Measurements from ENCODE around the gene YBEY.

The YBEY gene

DNA sequence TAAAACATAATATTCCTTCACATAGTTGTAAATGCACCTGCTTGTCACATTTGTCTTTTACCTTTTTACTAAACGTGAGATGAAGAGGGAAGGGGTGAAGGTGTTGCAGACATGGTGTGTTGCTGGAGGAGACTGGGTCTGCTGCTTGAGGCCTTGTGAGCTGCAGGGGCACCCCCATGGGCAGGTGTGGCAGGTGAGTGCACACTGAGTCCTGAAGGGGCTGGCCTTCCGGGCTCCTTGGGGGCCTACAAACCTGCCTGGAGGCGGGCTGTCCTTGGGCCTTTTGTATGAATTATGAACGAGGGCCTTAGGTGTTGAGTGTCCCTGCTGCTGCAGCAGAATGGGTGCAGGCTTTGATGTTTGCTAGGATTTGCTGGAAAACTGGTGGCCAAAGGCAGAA is 41.6 kb downstream of the YBEY start:
- DNase-seq (ENCODE audit: low read depth) = no peak

DNA sequence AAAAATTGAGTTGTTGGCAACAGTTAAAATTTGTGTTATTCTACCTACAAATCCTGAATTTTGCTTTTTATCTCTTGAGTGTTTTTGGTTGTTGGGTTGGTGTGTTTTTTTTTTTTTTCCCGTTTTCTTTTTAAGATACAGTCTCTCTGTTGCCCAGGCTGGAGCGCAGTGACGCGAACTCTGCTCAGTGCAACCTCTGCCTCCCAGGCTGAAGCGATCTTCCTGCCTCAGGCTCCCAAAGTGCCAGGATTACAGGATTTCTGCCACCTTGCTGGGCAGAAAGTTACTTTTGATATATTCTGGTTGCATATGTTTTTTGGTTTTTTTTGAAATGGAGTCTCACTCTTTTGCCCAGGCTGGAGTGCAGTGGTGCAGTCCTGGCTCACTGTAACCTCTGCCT is 42.0 kb downstream of the YBEY start:
- DNase-seq (ENCODE audit: low read depth) = no peak

DNA sequence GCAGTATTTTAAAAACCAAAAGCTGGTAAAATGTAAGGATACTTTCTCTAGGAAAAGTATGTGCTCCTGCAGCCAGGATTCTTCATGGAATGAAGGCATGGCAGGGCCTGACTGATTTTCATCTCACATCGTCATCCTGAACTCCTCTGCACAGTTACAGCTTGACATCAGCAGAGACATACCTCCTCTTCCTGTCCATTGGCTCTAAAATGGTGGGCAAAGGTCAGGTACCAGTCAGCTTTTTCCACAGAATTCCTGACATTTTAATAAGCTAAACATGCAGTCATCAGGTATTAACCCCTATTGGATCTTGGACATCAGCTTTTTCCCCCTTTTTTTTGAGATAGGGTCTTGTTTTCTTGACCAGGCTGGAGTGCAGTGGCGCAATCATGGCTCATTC is 43.7 kb downstream of the YBEY start:
- DNase-seq (ENCODE audit: low read depth) = no peak

DNA sequence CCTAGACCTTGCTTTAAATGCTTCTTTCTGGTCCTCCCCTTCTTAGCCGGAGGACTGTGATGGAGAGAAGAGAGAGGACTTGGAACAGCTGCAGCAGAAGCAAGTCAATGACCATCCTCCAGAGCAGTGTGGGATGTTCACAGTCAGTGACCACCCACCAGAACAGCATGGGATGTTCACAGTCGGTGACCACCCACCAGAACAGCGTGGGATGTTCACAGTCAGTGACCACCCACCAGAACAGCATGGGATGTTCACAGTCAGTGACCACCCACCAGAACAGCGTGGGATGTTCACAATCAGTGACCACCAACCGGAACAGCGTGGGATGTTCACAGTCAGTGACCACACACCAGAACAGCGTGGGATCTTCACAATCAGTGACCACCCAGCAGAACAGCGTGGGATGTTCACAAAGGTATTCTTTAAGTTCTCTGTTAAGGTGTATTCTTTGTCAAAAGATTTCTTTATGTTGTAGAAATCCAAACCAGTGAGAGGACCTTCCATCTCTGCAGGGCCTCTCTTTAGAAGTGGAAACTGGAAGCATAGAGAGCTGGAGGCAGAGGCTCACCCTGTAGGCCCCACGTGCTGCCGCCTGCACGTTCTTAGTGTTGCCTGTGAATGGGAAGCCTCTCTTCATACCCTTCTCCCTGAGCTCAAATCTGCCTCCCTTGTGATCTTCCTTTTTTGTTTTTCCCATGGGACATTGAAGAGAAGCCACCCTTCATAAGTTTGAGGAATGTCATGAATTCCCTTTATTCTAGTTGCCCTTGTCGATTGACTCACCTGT is 48.4 kb downstream of the YBEY start:
- no peak for DNase-seq (ENCODE audit: low read depth)

DNA sequence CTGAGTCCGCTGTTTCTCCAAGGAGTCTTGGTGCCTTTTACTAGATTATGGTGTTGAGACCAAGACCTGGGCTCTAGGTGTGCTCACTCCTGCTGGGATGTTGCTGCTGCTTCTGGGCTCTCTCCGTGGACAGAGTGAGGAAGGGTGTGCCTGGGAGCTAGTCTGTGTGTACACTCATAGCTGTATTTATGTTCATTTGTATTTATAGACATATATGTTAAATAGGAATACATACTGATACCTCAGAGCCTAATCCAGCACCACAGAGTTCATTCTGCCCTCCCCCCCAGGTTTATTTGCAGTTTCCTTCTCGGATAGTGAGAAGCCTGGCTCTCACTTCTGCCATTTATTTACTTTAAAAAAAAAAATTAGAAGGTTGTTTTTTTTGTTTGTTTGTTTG is 50.5 kb downstream of the YBEY start:
- no peak for DNase-seq (ENCODE audit: low read depth)

DNA sequence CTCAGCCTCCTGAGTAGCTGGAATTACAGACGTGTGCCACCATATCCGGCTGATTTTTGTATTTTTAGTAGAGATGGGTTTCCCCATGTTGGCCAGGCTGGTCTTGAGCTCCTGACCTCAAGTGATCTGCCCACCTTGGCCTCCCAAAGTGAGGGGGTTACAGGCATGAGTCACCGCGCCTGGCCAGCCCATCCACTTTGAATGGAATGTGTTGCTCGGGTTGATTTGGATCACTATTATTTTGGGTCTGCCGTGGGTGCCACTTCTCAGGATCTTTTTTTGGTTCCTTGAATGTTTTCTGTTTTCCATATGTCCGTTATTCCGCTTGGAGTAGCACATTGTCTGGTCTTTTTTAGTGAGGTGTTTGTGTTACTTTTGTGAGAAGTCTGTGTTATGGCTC is 54.9 kb downstream of the YBEY start:
- DNase-seq (ENCODE audit: low read depth) = no peak

DNA sequence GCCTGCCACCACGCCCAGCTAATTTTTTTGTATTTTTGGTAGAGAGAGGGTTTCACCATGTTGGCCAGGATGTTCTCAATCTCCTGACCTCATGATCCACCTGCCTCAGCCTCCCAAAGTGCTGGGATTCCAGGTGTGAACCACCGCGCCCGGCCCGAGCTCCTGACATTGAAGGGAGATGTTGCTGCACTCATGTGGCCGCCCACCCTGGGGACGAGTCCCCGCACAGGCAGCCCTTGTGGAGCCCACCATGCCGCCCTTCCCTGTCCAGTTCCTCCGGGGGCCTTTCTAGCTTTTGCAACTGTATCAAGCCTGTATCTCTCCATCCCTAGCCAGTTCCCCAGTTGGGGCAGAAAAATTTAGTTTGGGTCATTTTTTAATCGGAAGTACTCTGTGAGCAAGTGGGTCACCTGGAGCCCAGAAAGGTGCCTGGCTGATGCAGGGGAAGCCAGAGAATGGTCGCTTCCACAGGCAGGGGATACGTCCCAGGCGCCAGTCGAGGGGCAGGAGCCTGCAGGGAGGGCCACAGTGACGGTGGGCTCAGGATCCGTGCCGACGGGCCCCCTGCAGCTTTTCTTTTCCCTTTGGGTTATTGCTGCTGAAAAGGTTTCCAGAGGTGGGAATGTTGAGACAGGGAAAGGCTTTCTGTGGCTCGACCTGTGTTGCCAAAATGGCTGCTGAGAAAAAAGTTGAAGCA is 58.2 kb downstream of the YBEY start:
- DNase-seq (ENCODE audit: low read depth) = no peak

DNA sequence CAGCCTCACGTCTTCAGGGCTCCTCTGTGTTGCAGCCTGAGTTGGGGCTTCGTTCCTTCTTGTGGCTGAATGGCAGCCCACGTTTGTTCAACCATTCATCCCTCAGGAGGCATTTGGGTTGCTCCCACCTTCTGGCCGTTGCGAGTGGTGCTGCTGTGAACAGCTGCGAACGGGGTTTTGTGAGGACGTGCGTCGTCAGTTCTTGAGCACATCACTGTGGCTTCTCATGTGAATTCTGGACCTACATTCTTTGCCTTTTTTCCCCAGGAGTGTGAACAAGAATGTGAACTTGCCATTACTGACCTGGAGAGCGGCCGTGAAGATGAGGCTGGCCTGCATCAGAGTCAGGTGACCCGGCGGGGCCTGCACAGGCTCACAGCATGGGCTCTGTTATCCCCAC is 59.7 kb downstream of the YBEY start:
- DNase-seq (ENCODE audit: low read depth) = no peak

DNA sequence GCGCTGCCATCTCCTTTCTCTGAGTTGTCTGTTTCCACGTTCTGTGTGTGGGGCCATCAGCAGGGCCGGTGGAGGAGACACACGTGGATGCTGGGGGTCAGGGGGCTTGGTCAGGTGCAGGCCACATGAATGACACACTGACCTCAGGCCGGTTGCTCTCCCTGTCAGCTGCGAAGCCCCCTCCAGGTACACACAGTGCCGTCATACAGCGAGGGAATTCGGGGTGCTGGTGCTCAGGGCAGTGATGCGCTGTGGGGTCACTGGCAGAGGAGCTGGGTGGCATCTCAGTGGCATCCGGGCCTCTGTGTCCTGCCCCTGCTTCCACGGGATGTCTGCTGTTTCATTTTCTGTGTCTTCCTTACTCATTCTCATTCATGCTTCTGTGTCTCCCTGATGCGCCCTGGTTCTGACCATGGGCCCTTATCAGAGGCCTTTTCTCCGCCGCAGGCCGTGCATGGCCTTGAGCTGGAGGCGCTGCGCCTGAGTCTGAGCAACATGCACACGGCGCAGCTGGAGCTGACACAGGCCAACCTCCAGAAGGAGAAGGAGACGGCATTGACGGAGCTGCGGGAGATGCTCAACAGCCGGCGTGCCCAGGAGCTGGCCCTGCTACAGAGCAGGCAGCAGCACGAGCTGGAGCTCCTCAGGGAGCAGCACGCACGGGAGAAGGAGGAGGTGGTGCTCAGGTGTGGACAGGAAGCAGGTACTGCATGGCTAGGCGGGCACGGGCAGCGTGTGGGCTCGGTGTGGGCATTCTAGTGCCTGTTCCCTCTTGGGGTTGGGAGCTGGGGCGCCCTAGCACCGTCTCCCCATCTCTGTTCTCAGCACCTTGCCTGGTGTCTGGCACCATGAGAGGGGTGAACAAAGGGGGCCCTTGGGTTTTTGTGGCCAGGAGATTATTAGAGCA is 60.4 kb downstream of the YBEY start:
- DNase-seq (ENCODE audit: low read depth) = no peak

DNA sequence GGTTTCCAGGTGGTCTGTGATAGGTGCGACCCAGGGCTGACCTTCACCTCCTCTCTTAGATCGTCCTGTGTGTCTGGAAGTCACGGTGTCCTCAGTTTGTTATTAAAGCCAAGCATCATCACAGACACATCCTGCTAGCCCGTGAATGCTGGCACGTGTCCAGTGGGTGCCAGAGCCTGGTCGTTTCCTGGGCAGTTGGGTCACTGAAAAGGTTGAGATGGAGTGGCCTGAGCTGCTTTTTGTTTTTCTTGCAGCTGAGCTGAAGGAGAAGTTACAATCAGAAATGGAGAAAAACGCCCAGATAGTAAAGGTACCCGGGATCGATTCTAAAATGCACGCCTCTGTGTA is 61.0 kb downstream of the YBEY start:
- DNase-seq (ENCODE audit: low read depth) = no peak

Measured in T follicular helper cell (primary cell).